ENCODE measurements around the gene FFAR4.

Gene FFAR4

DNA sequence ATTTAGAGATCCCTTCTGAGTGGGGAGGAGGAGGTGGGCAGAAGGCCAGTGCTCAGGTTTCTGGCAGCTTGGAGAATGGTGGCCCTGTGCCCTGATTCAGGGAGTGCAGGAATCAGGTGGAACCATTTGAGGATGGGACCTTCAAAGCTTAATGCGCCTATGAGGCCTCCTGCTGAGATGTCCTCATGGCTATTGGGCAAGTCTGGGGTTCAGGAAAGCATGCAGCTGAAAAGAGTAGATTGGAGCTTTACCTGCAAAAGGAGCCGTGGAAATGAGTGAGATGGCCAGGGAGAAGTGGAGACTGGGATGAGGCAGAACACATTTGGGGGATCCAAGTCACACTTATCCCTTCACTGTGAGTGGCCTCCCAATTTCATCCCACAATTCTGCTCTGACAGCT lies 6.1 kb downstream of the FFAR4 start:
- no peak for DNase-seq (ENCODE audit: low read depth)

DNA sequence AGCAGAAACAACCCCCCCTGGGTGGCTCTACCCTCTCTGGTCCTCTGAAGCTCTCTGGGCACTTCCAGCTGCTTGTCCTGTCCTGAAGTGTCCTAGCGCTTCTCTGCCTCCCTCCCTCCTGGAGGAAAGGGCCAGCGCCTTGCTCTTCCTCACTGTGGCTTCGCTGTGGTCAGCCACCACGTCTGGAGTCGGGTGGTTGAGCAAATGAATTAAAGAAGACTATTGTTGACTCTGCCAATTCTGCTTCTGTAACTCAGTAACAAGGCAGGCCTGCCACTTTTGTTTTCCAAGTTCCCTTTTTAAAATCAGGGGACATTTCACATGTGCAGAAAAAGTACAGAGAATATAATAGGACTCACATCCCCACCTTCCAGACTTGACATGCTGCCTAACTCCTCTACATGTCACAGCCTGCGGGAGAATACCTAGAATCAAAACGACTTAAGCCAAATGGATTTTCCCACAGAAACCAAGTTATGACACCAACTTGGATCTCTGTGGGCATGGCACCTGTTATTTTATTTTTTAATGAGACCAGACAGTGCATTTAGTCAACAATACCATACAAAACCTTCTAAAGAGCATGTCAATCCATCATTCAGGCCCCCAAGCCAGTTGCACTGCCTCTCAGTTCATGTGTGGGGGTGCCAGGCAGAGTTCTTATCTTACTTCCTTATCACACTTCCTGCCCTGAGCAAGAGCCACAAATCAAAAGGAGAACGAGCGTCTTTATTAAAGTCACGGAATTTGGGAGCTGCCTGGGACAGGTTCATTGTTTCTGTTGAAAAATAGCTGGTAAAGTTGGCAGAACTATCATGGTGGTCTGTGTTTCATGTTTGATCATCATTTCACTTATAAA lies 6.8 kb downstream of the FFAR4 start:
- DNase-seq (ENCODE audit: low read depth) = peak; percentile 24

DNA sequence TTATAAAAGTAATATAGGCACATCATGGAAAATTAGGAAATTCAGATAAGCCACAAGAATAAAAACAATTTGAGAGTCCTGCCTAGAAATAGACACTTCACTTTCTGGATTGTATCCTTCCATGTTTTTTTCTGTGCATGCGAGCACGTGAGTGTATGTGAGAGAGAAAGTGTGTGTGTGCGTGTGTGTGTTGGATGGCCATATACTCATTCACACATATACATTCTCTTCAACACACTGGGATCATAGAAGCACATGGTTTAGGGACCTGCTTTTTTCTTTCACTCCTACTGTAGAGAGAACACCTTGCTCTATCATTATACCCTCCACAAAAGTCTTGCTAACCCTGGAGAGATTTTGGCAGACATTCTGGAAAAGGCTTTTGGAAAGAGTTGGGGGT lies 7.5 kb downstream of the FFAR4 start:
- no peak for DNase-seq (ENCODE audit: low read depth)

DNA sequence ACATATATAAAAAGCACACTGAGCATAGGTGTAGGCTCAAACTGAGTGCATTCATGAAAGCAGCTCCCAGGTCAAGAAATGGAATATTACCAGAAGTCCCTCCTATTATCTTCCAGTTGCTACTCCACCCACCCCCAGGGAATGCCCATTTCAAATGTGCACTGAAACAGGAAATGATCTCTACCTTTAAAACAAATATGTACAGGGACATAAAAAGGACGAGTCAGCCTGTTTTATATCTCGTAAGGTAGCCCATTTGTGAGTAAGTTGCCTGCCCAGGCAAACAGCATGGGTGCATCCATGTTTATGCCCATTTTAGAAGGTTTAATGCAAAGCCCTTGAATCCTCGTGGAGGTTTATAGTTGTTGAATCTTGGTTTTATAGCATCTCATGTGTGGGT lies 10.4 kb downstream of the FFAR4 start:
- no peak for DNase-seq (ENCODE audit: low read depth)

DNA sequence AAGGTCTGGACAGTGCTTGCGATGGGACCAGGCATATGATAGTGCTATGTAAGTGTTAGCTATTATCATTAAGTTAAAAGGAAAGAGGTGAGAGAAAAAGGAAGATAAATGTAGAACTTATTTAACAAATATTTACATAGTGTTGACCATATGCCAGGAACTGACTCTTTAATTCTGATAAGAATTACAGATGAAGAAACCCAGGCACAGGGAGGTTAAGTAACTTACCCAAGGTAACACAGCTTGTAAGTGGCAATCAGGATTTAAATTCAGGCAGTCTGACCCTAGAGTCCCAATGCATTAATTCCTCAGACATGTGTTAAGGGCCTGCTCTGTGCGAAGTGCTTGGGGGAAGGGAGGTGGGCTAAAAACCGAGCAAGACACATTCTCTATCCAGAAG lies 11.1 kb downstream of the FFAR4 start:
- DNase-seq (ENCODE audit: low read depth) = no peak

DNA sequence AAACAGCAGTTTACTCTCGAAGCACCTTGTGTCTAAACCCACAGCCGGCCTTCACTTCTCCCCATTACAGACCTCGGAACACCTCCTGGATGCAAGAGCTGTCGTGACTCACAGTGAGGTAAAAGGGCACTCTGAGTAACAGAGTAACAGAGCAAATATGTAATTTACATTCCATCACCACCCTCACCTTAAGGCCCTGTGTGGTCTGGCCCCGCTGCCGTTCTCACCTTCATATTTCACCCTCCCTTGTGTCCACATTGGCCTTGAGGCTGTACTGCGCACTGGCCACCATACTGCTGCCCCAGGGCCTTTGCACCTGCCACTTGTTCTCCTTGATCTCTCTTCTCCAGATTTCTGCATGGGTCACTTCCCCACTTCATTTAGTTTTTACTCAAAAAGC lies 12.6 kb downstream of the FFAR4 start:
- no peak for DNase-seq (ENCODE audit: low read depth)

DNA sequence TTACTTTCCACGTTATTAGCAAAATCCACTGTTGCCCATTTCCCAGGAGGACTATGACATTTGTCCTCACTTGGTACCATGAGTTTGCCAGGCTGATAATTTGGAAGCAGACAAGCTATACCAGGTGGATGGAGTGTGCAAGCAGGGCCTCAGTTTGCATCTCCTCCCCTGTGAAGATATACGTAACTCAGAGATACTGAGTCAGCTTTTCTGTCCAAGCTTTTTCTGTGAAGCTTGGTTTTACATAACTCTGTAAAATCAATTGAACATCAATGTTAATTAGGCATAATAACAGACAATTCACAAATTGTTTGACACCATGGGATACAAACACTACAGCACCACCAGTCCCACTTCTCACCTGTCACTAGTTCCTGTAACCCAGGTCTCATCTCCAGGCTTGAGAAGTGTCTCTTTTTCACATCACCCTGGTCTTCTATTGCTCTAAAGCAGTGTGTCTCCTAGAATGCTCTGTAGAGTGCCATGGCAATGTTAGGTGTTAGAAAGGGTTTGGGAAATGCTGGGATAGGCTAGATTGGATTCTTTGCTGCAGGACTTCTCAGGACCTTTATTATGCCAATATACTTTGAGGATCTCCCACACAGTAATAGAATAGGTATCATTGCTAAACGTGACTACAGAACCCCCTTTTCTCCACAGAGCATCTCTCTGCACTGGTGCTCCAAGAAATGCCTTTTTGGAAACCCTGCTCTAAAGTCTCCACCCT lies 13.7 kb downstream of the FFAR4 start:
- DNase-seq (ENCODE audit: low read depth) = no peak

DNA sequence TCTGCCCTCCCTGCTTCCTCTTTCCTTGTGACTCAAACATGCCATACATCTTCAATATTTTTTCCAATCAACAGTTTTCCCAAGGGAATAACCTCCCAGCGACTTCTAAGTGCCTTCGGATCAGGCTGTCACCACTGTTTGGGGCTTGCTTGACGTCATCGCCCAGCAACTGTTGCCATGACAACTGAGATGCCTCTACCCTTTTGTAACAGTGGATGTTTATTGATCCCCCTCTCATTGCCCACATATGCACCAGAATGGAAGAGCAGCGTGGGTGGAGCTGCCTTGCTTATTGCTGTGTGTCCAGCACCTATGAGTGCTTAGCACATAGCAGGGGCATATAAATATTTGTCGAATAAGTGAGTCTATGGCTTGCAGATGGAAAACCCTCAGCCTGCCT lies 14.4 kb downstream of the FFAR4 start:
- no peak for DNase-seq (ENCODE audit: low read depth)

DNA sequence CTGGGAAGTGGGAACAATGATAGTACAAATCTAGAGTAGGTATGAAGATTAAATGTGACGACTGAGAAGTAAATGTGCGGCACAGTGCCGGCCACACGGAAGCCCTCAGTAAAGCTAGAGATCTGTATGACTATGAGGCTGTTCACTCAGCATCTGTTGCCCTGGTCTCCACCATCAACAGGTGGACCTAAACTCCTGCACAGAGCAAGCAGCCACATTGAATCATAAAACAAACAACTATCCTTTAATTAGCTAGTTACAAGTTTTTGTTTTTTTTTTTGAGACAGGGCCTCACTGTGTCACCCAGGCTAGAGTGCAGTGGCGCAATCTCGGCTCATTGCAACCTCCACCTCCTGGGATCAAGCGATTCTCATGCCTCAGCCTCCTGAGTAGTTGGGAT lies 18.0 kb downstream of the FFAR4 start:
- DNase-seq (ENCODE audit: low read depth) = no peak

DNA sequence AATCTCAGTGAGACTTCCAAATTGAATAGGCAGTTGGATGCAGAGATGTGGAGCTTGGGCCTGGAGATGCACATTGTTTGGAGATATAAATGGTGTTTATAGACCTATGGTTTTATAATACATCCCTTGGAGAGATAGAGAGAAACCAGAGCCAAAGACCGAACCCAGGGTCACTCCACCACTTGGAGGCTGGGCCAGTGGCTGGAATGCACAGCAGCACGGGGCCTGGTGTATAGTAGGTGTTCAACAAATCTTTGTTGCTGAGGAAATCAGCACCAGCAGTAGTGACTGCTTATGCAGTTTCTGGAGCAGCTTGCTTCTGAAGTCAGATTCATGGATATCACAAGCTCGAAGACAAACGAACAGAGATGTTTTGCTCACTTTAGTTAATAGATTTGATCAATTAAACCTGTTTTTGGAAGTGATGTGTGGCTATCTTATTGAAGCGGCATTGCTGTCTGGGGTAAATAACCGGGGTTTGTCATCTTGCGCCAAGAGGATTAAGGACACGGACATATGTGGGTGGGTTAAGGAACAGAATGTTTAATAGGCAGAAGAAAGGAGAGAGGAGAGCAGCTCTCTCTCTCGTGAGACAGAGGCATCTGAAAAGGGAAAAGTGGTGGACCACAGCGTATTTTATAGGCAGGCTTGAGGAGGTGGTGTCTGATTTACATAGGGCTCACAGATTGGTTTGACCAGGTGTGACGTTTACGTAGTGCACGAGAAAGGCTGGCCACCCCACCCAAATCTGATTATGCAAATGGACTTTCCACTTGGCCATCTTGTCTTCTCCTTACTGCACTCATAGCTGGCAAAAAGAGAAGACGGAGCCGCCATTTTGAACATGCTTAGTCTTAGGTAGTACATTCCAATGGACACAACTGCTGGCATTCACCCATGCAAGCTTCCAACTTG lies 23.4 kb downstream of the FFAR4 start:
- no peak for DNase-seq (ENCODE audit: low read depth)

DNA sequence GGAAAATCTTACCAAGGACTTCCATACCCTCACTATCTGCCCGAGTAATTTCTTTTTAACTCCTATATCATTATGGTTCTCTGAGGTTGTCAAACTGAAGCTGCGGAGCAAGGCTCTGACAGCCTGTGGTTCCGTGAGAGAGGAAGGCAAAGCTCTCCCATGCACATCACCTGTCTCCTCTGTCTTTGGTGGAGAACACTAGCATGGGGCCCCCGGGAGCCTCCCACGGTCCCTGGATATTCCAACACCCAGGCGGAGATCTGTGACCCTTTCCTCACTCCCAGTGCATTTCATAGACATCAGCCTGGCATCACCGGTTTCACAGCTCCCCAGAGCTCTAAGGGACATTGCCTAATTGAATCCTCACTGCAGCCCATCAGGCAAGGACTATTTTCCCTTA lies 24.2 kb downstream of the FFAR4 start:
- DNase-seq (ENCODE audit: low read depth) = no peak

DNA sequence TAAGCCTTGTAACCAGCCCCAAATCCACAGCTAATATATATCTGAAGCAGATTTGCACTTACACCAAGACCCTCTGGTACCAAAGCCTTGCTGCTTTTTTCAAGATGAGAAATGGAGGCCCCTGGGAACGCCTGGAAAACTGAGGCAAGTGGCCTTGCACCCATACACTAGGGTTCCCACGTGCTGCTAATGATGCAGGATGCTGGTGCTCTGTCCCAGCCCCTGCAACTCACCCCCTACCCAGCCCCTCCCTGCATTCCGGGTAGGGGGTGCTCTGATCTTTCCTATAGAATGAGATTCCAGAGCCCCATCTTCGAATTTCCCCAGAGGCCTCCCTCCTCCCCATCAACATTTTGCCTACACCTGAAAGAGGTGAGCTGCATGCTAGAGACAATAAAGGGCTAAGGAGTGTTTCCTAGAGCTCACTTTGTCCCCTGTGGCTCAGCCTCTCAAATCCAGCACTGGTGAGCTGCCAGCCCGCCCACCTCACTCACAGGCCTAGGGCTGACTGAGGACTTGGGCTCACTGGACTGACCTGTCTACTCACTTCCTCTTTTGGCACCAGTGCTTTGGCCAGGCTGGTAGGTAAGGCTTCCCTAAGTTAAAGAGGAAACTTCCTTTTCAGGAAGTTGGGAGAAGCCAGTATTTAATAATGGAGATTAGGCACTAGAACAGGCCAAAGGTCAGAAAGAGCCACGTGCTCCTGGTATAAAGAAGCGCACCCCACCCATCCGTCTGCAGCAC lies 24.8 kb downstream of the FFAR4 start:
- no peak for DNase-seq (ENCODE audit: low read depth)

DNA sequence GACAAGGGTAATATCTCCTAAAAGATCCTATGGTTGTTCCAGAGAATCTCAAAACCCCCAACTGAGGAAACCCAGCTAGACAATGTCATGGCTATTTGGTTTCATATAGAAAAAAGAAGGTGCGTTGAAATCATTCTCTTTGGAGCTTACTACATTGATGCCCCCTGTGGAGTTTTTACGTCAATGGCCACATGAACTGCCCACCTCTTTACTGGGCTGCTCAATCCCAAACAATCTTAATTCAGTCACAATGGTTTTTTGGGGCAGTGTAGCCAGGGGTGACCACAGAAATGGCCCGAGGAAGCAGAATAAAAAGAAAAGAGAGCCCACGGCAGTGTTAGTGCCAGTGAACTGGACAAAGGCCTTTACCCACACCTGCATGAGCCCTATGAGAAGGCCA lies 26.8 kb downstream of the FFAR4 start:
- no peak for DNase-seq (ENCODE audit: low read depth)

DNA sequence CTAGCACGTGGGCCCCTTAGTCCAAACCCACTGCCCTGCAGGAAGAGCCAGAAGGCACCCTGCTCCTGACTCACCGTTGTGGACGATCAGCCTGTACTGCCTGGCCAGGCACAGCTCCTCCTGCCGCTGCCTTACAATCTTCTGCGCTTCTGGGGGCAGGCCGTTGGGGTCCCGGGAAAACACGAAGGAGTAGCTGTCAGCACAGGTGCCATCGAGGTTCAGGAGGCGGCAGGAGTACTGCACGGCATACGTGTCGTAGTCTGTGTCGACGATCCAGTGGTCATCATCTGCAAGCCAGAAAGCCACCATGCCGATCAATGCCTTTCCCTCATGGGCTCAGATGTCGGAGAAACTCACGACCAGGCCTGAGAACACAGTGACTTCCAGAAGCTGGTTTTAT lies 27.3 kb downstream of the FFAR4 start:
- no peak for DNase-seq (ENCODE audit: low read depth)

DNA sequence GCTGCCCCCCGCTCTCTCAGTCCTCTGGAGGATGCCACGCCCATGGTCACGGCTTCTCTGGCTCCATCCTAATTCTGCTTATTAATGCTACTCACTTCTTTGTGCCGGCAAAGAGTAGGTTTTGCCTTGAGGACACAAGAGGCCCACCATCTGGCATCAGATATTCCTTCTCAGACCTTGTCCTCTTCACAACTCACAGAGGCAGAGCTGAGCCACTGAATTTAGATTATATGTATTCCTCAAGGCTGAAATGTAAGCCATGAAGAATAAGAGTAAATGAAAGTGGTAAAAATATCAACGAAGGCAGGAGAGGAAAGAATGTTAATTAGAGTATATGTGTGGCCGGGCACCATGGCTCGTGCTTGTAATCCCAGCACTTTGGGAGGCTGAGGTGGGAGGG lies 28.1 kb downstream of the FFAR4 start:
- DNase-seq (ENCODE audit: low read depth) = no peak

DNA sequence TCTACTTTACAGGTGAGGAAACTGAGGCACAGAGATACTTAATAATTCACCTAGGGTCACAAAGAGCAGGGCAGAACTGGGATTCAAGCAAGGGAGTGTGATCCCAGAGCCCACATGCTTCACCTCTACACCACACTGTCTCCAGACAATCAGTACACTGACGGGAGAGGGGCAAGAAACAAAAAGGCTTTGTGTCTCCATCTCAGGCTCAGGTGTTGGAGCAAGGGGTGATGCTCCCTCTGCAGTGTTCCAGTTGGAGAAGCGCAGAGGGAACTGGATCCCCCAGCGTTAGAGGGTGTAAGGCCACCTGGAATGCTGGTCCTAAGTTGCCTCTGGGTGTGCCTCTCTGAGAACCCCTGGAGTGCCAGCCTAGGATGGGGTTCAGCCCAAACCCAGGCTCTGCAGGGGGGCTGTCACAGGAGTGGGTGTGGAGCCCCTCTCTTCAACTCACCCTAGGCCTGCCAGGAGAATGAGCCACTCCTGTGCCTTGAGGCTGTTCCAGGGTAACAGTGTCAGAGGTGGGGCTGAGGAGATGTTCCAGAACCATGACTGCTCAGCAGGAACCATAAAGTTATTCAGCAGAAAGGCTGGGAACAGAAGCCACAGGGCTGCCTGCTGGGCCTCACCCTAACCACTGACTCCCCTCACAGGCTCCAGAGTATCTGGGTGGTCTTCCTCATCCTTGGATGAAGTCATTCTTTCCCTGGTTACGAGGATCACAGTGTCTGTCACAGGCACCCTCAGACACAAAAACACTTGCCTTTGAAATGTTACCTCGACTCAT lies 29.1 kb downstream of the FFAR4 start:
- no peak for DNase-seq (ENCODE audit: low read depth)

DNA sequence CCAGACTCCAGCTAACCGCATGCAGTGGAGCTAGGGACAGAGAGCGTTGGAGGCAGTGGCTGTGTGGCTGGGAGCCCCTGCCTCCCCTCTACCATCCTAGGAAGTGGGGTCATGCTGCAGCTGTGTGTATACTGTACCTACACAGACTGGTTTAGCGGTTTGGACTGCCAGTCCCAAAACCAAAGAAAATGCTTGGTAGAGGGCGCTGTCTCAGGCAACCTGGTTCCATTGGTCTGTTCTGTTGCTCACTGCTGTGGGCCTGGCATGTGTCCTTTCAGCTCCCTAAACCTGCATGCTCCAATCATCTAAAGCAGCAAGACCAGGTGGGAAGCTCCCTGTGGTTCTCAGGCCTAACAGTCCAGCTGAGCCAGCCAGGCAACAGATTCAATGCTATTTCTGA lies 30.1 kb downstream of the FFAR4 start:
- DNase-seq (ENCODE audit: low read depth) = no peak

DNA sequence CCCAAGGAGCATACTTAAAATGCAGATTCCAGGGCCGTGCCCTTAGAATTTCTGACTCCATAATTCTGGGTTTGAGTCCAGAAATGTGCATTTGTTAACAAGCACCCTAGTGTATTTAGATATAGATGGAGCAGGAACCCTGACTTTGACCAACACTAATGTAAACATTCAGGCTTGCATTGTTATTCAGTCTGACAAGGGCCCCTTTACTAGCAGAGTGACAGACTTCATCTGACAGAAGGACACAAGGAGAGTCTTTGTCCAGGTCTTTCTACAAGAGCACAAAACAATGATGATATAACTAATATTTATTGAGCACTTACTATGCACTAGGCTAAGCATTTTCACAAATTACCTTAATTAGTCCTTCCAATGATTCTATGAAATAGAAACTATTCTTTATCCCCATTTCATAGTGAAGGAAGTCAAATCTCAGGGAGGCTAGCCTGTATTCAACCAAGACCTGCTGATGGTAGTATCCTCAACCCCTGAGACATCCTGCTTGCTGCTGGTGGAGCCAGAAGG lies 30.7 kb downstream of the FFAR4 start:
- no peak for DNase-seq (ENCODE audit: low read depth)

DNA sequence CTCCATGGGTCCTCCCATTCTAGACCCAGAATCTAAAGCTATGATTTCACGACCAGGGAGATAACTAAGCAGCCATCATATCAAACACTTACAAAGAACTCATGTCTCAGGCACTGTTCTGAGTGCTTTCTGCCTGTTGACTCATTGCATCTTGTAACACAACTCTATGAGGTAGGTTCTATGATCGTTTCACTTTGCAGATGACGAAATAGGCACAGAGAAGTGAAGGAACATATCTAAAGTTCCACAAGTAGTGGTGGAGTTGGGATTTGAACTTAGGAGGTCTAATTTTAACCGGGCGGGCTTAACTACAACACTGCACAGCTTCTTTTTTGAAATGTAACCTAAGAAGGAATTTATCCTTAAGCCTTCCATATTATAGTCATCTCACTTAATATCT lies 31.7 kb downstream of the FFAR4 start:
- DNase-seq (ENCODE audit: low read depth) = no peak

DNA sequence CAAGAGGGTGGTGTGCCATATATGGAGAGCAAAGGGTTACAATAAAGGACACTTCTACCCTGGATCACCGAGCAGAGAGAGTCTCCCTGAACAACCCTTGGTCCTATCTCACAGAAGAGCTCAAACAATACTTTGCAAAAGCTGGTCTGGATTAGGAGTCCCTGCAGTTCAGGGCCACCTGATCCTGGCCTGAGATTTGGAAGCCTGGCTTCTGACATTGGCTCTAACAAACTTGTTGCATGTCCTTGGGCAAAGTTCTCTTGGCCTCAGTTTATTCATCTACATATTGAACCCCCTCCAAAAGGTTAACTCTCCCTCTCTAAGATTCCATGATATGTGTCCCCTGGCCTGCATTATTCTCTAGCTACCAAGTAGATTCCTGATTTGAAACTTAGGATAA lies 32.9 kb downstream of the FFAR4 start:
- no peak for DNase-seq (ENCODE audit: low read depth)

DNA sequence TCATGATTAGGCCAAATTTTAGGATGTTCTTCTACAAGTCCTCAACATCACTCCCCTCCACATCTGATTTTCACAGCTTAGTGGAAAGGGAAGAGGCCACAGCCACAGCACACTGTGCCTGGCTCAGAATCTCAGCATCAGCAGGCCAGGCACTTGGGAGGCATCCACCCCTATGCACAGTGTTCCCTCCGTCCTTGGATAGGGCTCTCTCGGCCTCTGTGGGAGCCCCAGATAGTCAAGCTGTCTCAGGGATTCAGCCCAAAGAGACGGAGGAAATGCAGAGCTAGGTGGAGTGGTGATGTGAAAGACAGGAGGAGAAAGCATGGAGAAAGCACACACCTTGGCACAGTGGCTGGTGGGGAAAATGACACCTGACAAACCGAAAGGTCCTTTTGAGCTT lies 33.3 kb downstream of the FFAR4 start:
- no peak for DNase-seq (ENCODE audit: low read depth)
